AG04449 (cell line): ENCODE measurements around the gene HELT.

ENCODE experiments used
- CTCF ChIA-PET: fragments of 350-600 bp; formaldehyde crosslinking; extraction: SDS; loops from one replicate; lab custom pipeline; 2021; ENCODE audit warnings: antibody characterized with exemption; lab: Yijun Ruan, JAX
- POLR2A ChIA-PET: fragments of 400-600, 350-600 bp; formaldehyde crosslinking; extraction: SDS; loops from one replicate; lab custom pipeline; 2020; ENCODE audit warnings: antibody characterized with exemption, inconsistent platforms; lab: Yijun Ruan, JAX
- DNase-seq: peaks from one replicate; pipeline ENCODE4 v3.0.0-alpha.2; 2010; ENCODE audit warnings: low read depth, low spot score
- H3K4me3 ChIP-seq: 2 replicates; pipeline ENCODE4 v1.5.1; 2011; ENCODE audit warnings: low read depth, mild to moderate bottlenecking, control low read depth, low read length
- CTCF ChIP-seq: IDR thresholded peaks from one replicate; pipeline ENCODE4 v1.5.1; 2011; ENCODE audit warnings: mild to moderate bottlenecking, moderate library complexity, low read length, control low read depth, inconsistent platforms; ENCODE audit not compliant: insufficient read depth; ENCODE audit errors: missing control alignments

The HELT gene

GRCh38 chr4:185020293-185020808, 2.1 kb downstream of the HELT start:
- DNase-seq = no peak
- ChIA-PET POLR2A (no interaction called here), CTCF (no interaction called here)
- no peak for TF ChIP-seq CTCF
- H3K4me3 ChIP-seq = no peak overlapping the region

- DNase-seq = no peak
- TF ChIP-seq CTCF = no peak
- ChIA-PET CTCF (interaction anchor here (2.4 kb wide), 1 partner anchor 19 kb away, joined by 7 read pairs; no protein-coding TSS in a partner anchor), POLR2A (no interaction called here)
- H3K4me3 ChIP-seq = no peak overlapping the region
These were observed 2.8 kb downstream of the HELT start for GRCh38 chr4:185020863-185021761.

- H3K4me3 ChIP-seq = no peak overlapping the region
- ChIA-PET CTCF (interaction anchor here (1.0 to 2.4 kb wide), 5 partner anchors 16 to 74 kb away, joined by 3 to 7 read pairs (median 5); no protein-coding TSS in a partner anchor), POLR2A (no interaction called here)
- TF ChIP-seq CTCF = no peak
- no peak for DNase-seq
These were observed 5.2 kb downstream of the HELT start for GRCh38 chr4:185023471-185023870.

- no peak for DNase-seq
- CTCF ChIA-PET = interaction anchor here (1.4 to 1.5 kb wide), 2 partner anchors 14 to 15 kb away, joined by 3 to 5 read pairs; no protein-coding TSS in a partner anchor
- no peak for TF ChIP-seq CTCF
These were observed 10.3 kb downstream of the HELT start for GRCh38 chr4:185028625-185029024.

GRCh38 chr4:185031611-185032010, 13.3 kb downstream of the HELT start:
- DNase-seq = no peak
- ChIA-PET POLR2A (no interaction called here), CTCF (interaction anchor here (0.6 to 2.8 kb wide), 6 partner anchors 10 to 103 kb away, joined by 3 to 6 read pairs (median 3); no protein-coding TSS in a partner anchor)
- no peak overlapping the region for H3K4me3 ChIP-seq
- TF ChIP-seq CTCF = no peak

More at GRCh38 chr4:185028625-185029024, 10.3 kb downstream of the HELT start:
- no peak overlapping the region for H3K4me3 ChIP-seq
- POLR2A ChIA-PET = no interaction called here

- ChIA-PET CTCF (interaction anchor here (1.0 to 2.8 kb wide), 3 partner anchors 63 to 102 kb away, joined by 3 to 6 read pairs (median 3); no protein-coding TSS in a partner anchor), POLR2A (no interaction called here)
- TF ChIP-seq CTCF = no peak
- no peak overlapping the region for H3K4me3 ChIP-seq
- DNase-seq = no peak
These were observed 14.8 kb downstream of the HELT start for GRCh38 chr4:185033072-185033471.
